Activated naive CD8-positive, alpha-beta T cell treated with anti-CD3 and anti-CD28 coated beads, Interleukin-2, amount 10 ng/mL, durations not matched to agents 7 days and 5 days (primary cell): ENCODE results near the gene CAMTA2. TPM values are rescaled to one million over a fixed set of nuclear protein-coding genes. Genes with fewer than 3 reads are reported as not detected.

Source experiments
- ATAC-seq: fragments of 150-1000 bp; cut with Tn5 transposase; one replicate; pipeline ENCODE4 v1.10.0; 2021; ENCODE audit warnings: low read depth, moderate library complexity
- POLR2A ChIA-PET: fragments of 350-600 bp; sonication (Branson Sonifier 250); formaldehyde crosslinking; loops from one replicate; lab custom pipeline; 2021; ENCODE audit warnings: antibody characterized with exemption; lab: Charles Lee
- DNase-seq: peaks from one replicate; pipeline ENCODE4 v3.0.0; 2021
- H3K27ac Mint-ChIP-seq: one replicate; pipeline ENCODE4 v1.8.0; 2022; ENCODE audit warnings: mild to moderate bottlenecking, mixed read lengths
- H3K27me3 Mint-ChIP-seq: one replicate; pipeline ENCODE4 v1.8.0; 2022; ENCODE audit warnings: mild to moderate bottlenecking, moderate library complexity, mixed read lengths
- H3K36me3 Mint-ChIP-seq: one replicate; pipeline ENCODE4 v1.8.0; 2021; ENCODE audit warnings: mild to moderate bottlenecking, mixed read lengths
- H3K4me1 Mint-ChIP-seq: one replicate; pipeline ENCODE4 v1.8.0; 2021; ENCODE audit warnings: mixed read lengths
- H3K4me3 Mint-ChIP-seq: one replicate; pipeline ENCODE4 v1.8.0; 2022; ENCODE audit warnings: mild to moderate bottlenecking, moderate library complexity, mixed read lengths
- H3K9me3 Mint-ChIP-seq: one replicate; pipeline ENCODE4 v1.8.0; 2021; ENCODE audit warnings: mixed read lengths
- total RNA-seq, 2 experiments: library from RNA; stranded (reverse); gene quantifications; one replicate each; pipeline ENCODE4 v1.2.3, GENCODE V29; 2021

Gene CAMTA2
- total RNA-seq, 2 experiments from 2014 or later = 62.0 to 67.7 TPM

DNA sequence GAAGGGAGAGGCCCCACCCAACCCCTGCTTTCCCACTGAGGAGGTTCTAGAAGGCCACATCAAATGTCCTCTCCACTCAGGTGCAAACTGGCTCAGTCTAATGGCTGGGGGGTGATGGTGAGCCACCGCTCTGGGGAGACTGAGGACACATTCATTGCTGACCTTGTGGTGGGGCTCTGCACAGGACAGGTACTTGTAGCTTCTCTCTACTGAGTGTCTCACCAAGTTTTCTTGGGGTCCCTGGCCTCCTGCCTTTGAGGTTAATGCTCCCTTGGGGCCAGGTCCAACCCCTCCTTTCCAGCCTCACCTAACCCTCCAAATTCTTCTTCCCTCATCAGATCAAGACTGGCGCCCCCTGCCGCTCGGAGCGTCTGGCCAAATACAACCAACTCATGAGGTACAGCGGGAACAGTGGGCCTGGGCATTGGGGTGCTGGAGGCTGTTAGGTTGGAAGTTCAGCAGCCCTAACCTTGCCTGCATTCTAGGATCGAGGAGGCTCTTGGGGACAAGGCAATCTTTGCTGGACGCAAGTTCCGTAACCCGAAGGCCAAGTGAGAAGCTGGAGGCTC, 30.9 kb downstream of the CAMTA2 start:
- H3K27me3 Mint-ChIP-seq = no peaks in the 10 kb centered on the region
- H3K4me1 Mint-ChIP-seq = peaks cover 10% of the 10 kb centered on the region
- peaks cover 22% of the 10 kb centered on the region for H3K36me3 Mint-ChIP-seq
- POLR2A ChIA-PET = interaction anchor here (0.8 to 3.0 kb wide), 4 partner anchors 8 to 20 kb away, joined by 3 to 17 read pairs (median 6); partner anchors contain the start of gene PFN1
- peak overlapping the region; percentile 57 for H3K27ac Mint-ChIP-seq
- H3K4me3 Mint-ChIP-seq = no peak overlapping the region
- DNase-seq (peak; percentile 64), ATAC-seq (peak; percentile 37)
- H3K9me3 Mint-ChIP-seq = no peaks in the 10 kb centered on the region

DNA sequence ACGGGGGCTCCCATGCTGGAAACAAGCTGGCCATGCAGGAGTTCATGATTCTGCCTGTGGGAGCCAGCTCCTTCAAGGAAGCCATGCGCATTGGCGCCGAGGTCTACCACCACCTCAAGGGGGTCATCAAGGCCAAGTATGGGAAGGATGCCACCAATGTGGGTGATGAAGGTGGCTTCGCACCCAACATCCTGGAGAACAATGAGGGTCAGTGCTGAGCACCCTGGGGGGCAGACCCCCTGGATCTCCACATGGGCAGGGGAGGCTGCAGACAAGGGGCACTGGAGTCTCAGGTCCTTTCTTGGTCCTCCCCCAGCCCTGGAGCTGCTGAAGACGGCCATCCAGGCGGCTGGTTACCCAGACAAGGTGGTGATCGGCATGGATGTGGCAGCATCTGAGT, 32.4 kb downstream of the CAMTA2 start:
- Mint-ChIP-seq H3K4me1 (peaks cover 20% of the 10 kb centered on the region), H3K36me3 (peaks cover 22% of the 10 kb centered on the region), H3K27me3 (no peaks in the 10 kb centered on the region), H3K4me3 (no peak overlapping the region), H3K9me3 (no peaks in the 10 kb centered on the region), H3K27ac (no peak overlapping the region)
- ATAC-seq (no peak), DNase-seq (no peak)
- POLR2A ChIA-PET = interaction anchor here (0.9 to 17.2 kb wide), 3 partner anchors 13 to 42 kb away, joined by 3 to 441 read pairs (median 3); partner anchors contain the start of genes INCA1, RNF167, SLC25A11 and SPAG7

DNA sequence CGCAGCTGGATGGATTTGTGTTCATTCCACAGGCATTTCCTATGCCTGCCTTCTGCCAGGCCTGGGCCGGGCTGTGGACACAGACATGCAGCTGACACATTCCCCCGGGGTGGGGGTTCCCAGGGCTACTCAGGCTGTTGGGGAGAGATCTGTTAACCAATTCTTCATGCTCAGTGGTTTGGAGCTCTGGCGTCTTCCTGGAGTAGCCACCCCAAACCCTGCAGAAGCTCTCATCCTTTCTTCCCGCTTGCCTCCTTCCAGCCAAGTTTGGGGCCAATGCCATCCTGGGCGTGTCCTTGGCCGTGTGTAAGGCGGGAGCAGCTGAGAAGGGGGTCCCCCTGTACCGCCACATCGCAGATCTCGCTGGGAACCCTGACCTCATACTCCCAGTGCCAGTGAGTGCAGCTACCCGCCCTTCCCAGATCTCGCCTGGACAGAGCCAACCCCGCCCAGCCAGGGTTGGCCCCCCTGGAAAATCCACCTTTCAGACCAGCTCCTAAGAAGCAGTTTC, 34.0 kb downstream of the CAMTA2 start:
- DNase-seq (no peak), ATAC-seq (no peak)
- H3K4me3 Mint-ChIP-seq = no peak overlapping the region
- H3K9me3 Mint-ChIP-seq = no peaks in the 10 kb centered on the region
- H3K4me1 Mint-ChIP-seq = peaks cover 22% of the 10 kb centered on the region
- no peak overlapping the region for H3K27ac Mint-ChIP-seq
- H3K27me3 Mint-ChIP-seq = no peaks in the 10 kb centered on the region
- peaks cover 17% of the 10 kb centered on the region for H3K36me3 Mint-ChIP-seq
- POLR2A ChIA-PET = interaction anchor here (0.6 to 17.2 kb wide), 3 partner anchors 13 to 759 kb away, joined by 3 to 441 read pairs (median 5); partner anchors contain the start of gene SPAG7

DNA sequence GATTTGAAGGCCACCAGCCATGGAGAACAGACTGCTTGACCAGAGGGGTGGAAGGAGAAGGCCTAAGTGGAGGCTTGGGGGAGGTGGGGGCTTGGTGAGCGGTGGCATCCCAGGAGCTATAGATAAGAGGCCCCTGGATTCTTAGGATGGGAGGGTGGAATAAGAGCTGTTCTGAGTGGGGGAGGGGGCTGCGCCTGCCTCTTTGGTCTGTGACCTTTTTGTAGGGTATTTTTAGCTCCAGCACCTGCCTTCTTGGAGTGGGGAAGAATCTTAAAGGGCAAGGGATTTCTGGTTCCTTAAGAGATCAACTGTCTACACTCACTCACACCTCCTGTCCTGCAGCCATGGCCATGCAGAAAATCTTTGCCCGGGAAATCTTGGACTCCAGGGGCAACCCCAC, 36.0 kb downstream of the CAMTA2 start:
- POLR2A ChIA-PET = interaction anchor here (0.6 to 17.2 kb wide), 5 partner anchors 8 to 98 kb away, joined by 3 to 441 read pairs (median 7); partner anchors contain the start of genes RNF167, SLC25A11 and SPAG7
- DNase-seq (no peak), ATAC-seq (no peak)
- peak overlapping the region; percentile 92 for H3K27ac Mint-ChIP-seq
- H3K4me1 Mint-ChIP-seq = peaks cover 20% of the 10 kb centered on the region
- H3K4me3 Mint-ChIP-seq = peak overlapping the region; percentile 86
- H3K27me3 Mint-ChIP-seq = no peaks in the 10 kb centered on the region
- H3K9me3 Mint-ChIP-seq = no peaks in the 10 kb centered on the region
- H3K36me3 Mint-ChIP-seq = peaks cover 18% of the 10 kb centered on the region

DNA sequence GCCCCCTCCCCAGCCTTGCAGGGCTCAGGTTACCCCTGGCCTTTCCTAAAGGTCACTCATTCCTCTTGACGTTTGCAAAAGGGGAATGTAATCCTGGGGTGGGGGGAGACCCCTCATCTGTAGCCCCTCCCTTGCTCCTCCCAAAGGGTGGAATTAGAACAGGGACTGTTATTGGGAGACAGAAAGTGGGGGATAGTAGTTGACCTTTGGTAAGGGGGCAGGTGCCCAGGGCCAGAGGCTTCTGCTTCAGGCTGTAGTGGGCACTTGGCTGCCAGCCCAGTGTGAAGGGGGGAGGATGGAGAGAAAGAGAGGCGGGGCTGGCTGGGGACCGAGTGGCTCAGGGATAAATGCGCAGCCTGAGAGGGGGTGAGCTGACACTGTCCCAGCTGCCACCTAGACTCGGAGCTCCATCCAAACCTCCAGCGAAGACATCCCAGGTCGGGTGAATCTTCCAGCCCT, 36.7 kb downstream of the CAMTA2 start, which contains the start of gene ENO3:
TSS of gene ENO3 (plus strand) at position 374 of the 459 bp plus-strand sequence. CDS start 711 bp downstream, outside the sequence.
- H3K36me3 Mint-ChIP-seq = peaks cover 21% of the 10 kb centered on the region
- DNase-seq (no peak), ATAC-seq (no peak)
- H3K27ac Mint-ChIP-seq = peak within 1 kb of the TSS; percentile 92
- H3K4me3 Mint-ChIP-seq = peak within 1 kb of the TSS; percentile 86
- POLR2A ChIA-PET = interaction anchor here (0.6 to 17.2 kb wide), 7 partner anchors 11 to 111 kb away, joined by 3 to 441 read pairs (median 4); partner anchors contain the start of genes RNF167, SLC25A11 and SPAG7
- H3K9me3 Mint-ChIP-seq = no peaks in the 10 kb centered on the region
- no peaks in the 10 kb centered on the region for H3K27me3 Mint-ChIP-seq
- H3K4me1 Mint-ChIP-seq = peaks cover 16% of the 10 kb centered on the region

DNA sequence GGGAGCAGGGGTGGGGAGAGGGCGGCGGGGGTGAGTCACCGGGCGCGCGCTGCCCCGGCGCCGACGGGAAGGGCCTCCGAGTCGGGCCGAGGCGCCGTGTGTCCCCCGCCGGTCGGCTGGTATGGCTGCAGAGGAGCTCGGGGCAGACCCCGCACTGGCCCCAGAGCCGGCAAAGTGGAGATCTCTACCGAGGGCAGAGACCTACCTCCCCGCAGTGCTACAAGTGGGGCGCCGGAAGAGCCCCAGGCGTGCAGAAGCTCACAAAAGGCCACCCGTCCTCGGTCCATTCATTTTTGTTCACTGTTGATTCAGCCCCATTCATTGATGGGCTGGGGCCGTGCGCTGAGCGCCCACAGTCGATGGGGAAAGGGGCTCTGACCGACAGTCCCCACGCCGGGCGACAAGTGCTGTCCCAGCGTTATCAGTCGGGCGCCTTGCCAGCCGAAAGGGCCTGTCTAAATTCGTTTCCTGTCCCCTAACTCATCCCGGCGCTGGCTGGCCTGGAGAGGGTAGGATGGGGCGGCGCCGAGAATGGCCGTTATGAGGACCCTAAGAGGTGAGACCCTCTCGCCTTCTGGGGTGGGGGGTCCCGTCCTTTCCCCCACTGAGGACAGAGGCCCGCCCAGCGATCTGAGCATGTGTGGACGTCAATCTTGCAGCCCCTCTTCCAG, 37.3 kb downstream of the CAMTA2 start:
- H3K36me3 Mint-ChIP-seq = peaks cover 26% of the 10 kb centered on the region
- POLR2A ChIA-PET = interaction anchor here (0.6 to 17.2 kb wide), 8 partner anchors 10 to 469 kb away, joined by 3 to 441 read pairs (median 4); partner anchors contain the start of genes NUP88, RNF167, RPAIN and SLC25A11
- H3K27me3 Mint-ChIP-seq = no peaks in the 10 kb centered on the region
- no peaks in the 10 kb centered on the region for H3K9me3 Mint-ChIP-seq
- H3K4me3 Mint-ChIP-seq = peak overlapping the region; percentile 86
- peak overlapping the region; percentile 92 for H3K27ac Mint-ChIP-seq
- DNase-seq (no peak), ATAC-seq (peak; percentile 2)
- H3K4me1 Mint-ChIP-seq = peaks cover 21% of the 10 kb centered on the region

DNA sequence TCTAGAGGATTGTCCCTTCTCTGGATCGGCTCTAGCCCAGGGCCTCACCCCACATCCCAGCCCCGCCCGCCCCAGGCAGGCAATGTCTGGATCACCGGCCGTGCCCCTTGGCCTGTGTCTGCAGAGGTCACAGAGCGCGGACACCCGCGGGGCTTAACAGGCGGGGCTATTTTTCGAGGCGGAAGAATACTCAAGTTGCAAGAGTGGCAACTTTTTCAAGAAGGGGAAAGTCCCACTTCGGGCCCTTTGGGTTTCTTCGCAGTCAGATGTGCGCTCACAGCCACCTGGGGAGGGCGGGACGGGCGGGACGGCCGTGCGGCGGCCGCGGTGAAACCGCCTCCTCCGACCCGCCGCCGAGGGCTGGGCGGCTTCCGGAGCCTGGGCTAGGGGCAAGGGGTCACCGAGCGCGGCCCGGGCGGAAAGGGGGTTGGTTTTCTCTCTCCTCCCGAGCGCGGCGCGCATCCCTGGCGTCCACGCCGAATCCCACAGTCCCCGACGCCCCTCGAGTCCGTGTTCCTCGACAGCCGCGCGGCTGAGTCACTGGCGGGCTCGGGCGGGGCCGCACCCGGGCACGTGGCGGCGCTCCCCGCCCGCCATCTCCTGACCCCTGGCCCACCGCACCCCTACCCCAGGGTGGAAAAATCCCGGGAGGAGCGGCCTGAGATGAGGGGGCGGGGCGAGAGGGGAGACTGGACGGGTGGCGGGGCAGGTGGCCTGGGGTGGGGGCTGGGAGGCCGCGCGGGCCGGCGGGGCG, 38.0 kb downstream of the CAMTA2 start:
- Mint-ChIP-seq H3K27ac (peak overlapping the region; percentile 84), H3K4me1 (peaks cover 28% of the 10 kb centered on the region), H3K36me3 (peaks cover 33% of the 10 kb centered on the region), H3K4me3 (peak overlapping the region; percentile 100), H3K27me3 (no peaks in the 10 kb centered on the region), H3K9me3 (no peaks in the 10 kb centered on the region)
- peak; percentile 85 for DNase-seq
- ATAC-seq = peak; percentile 23
- POLR2A ChIA-PET = interaction anchor here (0.7 to 17.2 kb wide), 12 partner anchors 8 to 470 kb away, joined by 3 to 441 read pairs (median 4); partner anchors contain the start of genes C17orf107, INCA1, KIF1C and NUP88

DNA sequence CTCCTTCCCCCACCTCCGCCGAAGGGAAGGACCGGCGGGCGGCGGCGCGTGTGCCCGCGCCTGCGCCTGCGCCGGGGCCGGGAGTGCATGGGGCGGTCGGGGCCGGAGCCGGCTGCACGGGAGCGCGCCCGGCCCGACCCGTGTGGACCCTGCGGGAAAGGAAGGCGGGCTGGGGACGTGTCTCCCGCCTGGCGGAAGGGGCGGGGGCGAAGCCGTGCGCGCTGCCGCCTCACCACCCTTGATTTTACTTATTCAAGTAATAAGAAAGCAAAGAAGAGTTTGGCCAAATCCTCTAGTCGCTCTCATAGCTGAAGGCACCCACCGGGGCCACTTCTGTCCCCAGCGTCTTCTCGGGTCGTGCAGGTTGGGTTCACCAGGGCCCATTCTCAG, 38.5 kb downstream of the CAMTA2 start:
- POLR2A ChIA-PET = interaction anchor here (0.6 to 17.2 kb wide), 15 partner anchors 8 to 246 kb away, joined by 3 to 441 read pairs (median 5); partner anchors contain the start of genes ARRB2, C17orf107, CAMTA2 and INCA1
- peak overlapping the region; percentile 100 for H3K27ac Mint-ChIP-seq

DNA sequence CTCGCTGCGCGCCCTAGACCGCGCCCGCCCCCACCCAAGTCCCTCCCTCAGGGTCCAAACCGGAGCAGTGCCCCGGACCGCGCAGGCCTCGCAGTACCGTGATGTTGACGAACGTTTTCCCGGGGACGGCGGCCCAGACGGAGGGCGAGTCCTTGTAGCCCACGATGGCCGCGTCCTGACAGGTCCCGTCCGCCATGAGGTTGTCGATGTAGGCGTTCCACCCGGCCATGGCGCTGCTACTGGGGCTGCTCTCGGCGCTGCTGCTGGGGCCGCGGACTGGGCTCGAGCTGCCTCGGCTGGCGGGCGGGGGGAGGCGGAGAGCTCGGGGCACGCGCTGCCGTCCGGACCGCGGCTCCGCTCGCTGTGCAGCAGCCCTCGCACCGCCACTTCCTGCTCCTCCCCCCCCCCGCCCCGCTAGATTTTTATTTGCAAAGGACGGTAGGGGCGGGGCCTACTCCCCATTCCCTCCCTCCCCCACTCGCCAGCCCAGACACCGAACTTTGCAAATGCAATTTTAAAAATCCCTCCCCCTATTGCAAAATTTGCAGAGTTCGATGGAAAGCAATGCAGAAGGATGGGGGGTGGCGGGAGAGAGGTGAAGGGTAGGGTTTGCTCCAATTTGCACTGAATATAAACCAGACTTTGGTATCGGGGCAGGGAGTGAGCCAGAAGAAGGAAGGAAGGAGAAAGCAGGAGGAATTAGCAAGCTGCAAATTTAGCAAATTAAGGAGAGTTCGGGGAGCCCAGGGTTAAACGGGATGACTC, 39.1 kb downstream of the CAMTA2 start, which contains the start of gene PFN1:
TSS of gene PFN1 (minus strand) at position 365 of the 765 bp plus-strand sequence. CDS start at position 229, 136 bp downstream.
- H3K4me3 Mint-ChIP-seq = peak within 1 kb of the TSS; percentile 100
- H3K27ac Mint-ChIP-seq = peak within 1 kb of the TSS; percentile 100
- POLR2A ChIA-PET = interaction anchor here (0.6 to 17.2 kb wide), 17 partner anchors 8 to 246 kb away, joined by 3 to 441 read pairs (median 5); partner anchors contain the start of genes ARRB2, C17orf107, CAMTA2 and INCA1
- ATAC-seq = peak; percentile 21
- H3K36me3 Mint-ChIP-seq = peaks cover 40% of the 10 kb centered on the region
- H3K9me3 Mint-ChIP-seq = no peaks in the 10 kb centered on the region
- no peaks in the 10 kb centered on the region for H3K27me3 Mint-ChIP-seq
- DNase-seq = peak; percentile 86
- peaks cover 34% of the 10 kb centered on the region for H3K4me1 Mint-ChIP-seq

More for the DNA sequence above, 38.5 kb downstream of the CAMTA2 start:
- DNase-seq = no peak
- peaks cover 31% of the 10 kb centered on the region for H3K4me1 Mint-ChIP-seq
- H3K36me3 Mint-ChIP-seq = peaks cover 38% of the 10 kb centered on the region
- peak; percentile 44 for ATAC-seq
- peak overlapping the region; percentile 100 for H3K4me3 Mint-ChIP-seq
- no peaks in the 10 kb centered on the region for H3K9me3 Mint-ChIP-seq
- no peaks in the 10 kb centered on the region for H3K27me3 Mint-ChIP-seq

DNA sequence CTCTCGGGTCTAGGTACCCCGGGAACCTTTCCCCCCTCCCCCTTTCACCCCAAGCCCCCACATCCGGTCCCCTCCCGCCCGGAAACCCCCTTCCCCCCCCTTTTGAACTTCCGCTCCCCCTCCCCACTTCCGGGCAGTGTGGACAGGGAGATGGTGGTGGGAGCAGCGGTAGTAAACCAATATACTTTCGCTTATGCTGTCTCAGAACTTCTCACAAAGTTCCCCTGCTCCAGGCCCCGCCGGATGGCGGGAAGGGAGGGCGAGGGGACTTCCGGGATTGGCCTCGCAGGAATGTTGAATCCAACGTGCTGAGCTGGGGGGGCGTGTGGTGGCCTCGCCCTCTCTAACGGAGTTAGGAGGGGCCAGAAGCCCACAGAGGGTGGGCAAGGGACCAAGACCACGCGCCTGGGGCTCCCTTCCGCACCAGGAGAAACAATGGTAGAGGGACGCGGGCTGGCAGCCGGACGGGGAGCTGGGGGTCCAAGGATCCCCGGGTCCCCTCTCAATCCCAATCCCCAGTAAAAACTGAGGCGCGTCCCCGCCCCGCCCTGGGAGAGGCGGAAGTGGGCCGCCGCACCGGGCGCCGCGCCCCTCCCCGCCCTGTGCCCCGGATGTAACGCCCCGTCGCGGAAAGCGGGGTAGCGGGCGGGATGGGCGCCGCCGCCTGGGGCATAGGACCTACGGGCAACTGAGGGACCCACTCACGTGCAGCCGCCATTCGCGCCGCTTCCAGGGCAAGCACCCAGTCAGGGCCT, 39.9 kb downstream of the CAMTA2 start:
- DNase-seq (peak; percentile 86), ATAC-seq (peak; percentile 12)
- H3K4me3 Mint-ChIP-seq = peak overlapping the region; percentile 100
- POLR2A ChIA-PET = interaction anchor here (0.6 to 17.2 kb wide), 16 partner anchors 8 to 684 kb away, joined by 3 to 441 read pairs (median 4); partner anchors contain the start of genes ARRB2, CAMTA2, INCA1 and KIF1C
- no peaks in the 10 kb centered on the region for H3K27me3 Mint-ChIP-seq
- H3K36me3 Mint-ChIP-seq = peaks cover 45% of the 10 kb centered on the region
- H3K4me1 Mint-ChIP-seq = peaks cover 42% of the 10 kb centered on the region
- H3K27ac Mint-ChIP-seq = peak overlapping the region; percentile 100
- H3K9me3 Mint-ChIP-seq = no peaks in the 10 kb centered on the region

DNA sequence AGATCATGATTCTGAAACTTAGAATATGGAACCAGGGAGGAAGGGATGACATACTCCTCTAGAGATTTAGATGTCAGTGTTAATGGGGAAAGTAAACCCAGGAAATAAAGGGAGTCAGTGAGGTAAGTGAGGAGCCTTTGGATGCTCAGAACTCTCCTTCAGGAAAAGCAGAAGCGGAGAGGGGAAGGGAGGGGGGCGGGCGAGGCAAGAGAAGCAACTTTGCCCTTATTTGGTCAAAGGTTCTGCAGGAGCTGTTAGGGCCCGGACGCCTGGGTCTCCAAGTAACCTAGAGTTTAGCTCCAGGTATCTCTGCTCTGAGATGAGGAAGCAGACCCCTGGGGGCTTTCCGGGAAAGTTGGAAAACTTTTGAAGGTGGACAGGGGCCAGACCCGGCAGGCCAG, 40.5 kb downstream of the CAMTA2 start:
- H3K9me3 Mint-ChIP-seq = no peaks in the 10 kb centered on the region
- ATAC-seq (no peak), DNase-seq (no peak)
- H3K27ac Mint-ChIP-seq = peak overlapping the region; percentile 100
- H3K27me3 Mint-ChIP-seq = no peaks in the 10 kb centered on the region
- H3K4me1 Mint-ChIP-seq = peaks cover 48% of the 10 kb centered on the region
- peak overlapping the region; percentile 100 for H3K4me3 Mint-ChIP-seq
- POLR2A ChIA-PET = interaction anchor here (0.6 to 17.2 kb wide), 14 partner anchors 7 to 684 kb away, joined by 3 to 441 read pairs (median 6); partner anchors contain the start of genes ARRB2, CAMTA2, INCA1 and KIF1C
- H3K36me3 Mint-ChIP-seq = peaks cover 51% of the 10 kb centered on the region
